Kasumi-1 (cell line): ENCODE results near the gene CAPN2.

ENCODE experiments used
- DNase-seq, 2 experiments: peaks; one replicate each; lab custom pipeline; 2025; lab: John Stamatoyannopoulos, UW

Gene CAPN2

GRCh38 chr1:223761411-223761810 is 49.1 kb downstream of the CAPN2 start:
- DNase-seq, result no peak

- DNase-seq, result no peak
Measured at GRCh38 chr1:223763251-223763650, 50.9 kb downstream of the CAPN2 start.

GRCh38 chr1:223763881-223764280 is 51.5 kb downstream of the CAPN2 start:
- DNase-seq, result no peak

- no peak for DNase-seq
Measured at GRCh38 chr1:223765036-223765718, 52.8 kb downstream of the CAPN2 start.

- DNase-seq, result no peak
Measured at GRCh38 chr1:223765719-223766340, 53.5 kb downstream of the CAPN2 start.

- DNase-seq, result no peak
Measured at GRCh38 chr1:223770621-223771315, 58.4 kb downstream of the CAPN2 start.

- no peak for DNase-seq
Measured at GRCh38 chr1:223771469-223771813, 59.1 kb downstream of the CAPN2 start.

GRCh38 chr1:223771814-223772770 is 59.8 kb downstream of the CAPN2 start:
- no peak for DNase-seq

GRCh38 chr1:223772771-223773160 is 60.4 kb downstream of the CAPN2 start:
- no peak for DNase-seq

- DNase-seq, result no peak
Measured at GRCh38 chr1:223774134-223774814, 61.9 kb downstream of the CAPN2 start.

GRCh38 chr1:223775054-223775453 is 62.7 kb downstream of the CAPN2 start:
- DNase-seq, result no peak

GRCh38 chr1:223775711-223776074 is 63.4 kb downstream of the CAPN2 start:
- DNase-seq, result no peak

- DNase-seq, result peak; percentile 45 to 51
Measured at GRCh38 chr1:223776075-223776814, 63.9 kb downstream of the CAPN2 start.

GRCh38 chr1:223776826-223777454 is 64.6 kb downstream of the CAPN2 start:
- DNase-seq, result no peak

GRCh38 chr1:223780318-223780717 is 68.0 kb downstream of the CAPN2 start:
- no peak for DNase-seq

GRCh38 chr1:223780949-223781348 is 68.6 kb downstream of the CAPN2 start:
- DNase-seq, result no peak

GRCh38 chr1:223783676-223784075 is 71.3 kb downstream of the CAPN2 start:
- no peak for DNase-seq

GRCh38 chr1:223784541-223784940 is 72.2 kb downstream of the CAPN2 start:
- DNase-seq, result no peak

GRCh38 chr1:223785808-223786207 is 73.5 kb downstream of the CAPN2 start:
- no peak for DNase-seq

GRCh38 chr1:223788746-223789415 is 76.5 kb downstream of the CAPN2 start:
- DNase-seq, result no peak
